T-helper 2 cell treated with Interferon-gamma antibody and Interleukin-4, amounts not matched to agents 100 ng/mL and 5 ng/mL, for 36 hours (primary cell): ENCODE data around the gene ABCA9. TPM values are rescaled to one million over a fixed set of nuclear protein-coding genes. Genes with fewer than 3 reads are reported as not detected.
"Not testable (repeated sequence)": the region's sequence is repeated elsewhere in the genome, so short reads cannot be mapped to it uniquely, and the experiment has no call there.

ENCODE experiments used
- intact Hi-C: fragments of 100-400 bp; cut with micrococcal nuclease; formaldehyde crosslinking; loops from one replicate; pipeline ENCODE4 v1.15.1; 2023
- total RNA-seq: library from RNA; stranded (reverse); gene quantifications from 2 replicates; pipeline ENCODE4 v1.2.3, GENCODE V29; 2022

The ABCA9 gene
- total RNA-seq, 1 donor from 2014 or later: 0.27 TPM

GRCh38 chr17:68954146-68954896 lies 106.4 kb downstream of the ABCA9 start:
- intact Hi-C loops: no loop called here

- intact Hi-C loops: no loop called here
These were observed 107.3 kb downstream of the ABCA9 start for GRCh38 chr17:68953340-68953997.

GRCh38 chr17:68950725-68951124 lies 110.0 kb downstream of the ABCA9 start:
- intact Hi-C loops: no loop called here

- intact Hi-C loops: not testable (repeated sequence)
These were observed 112.9 kb downstream of the ABCA9 start for GRCh38 chr17:68947868-68948267.

DNA sequence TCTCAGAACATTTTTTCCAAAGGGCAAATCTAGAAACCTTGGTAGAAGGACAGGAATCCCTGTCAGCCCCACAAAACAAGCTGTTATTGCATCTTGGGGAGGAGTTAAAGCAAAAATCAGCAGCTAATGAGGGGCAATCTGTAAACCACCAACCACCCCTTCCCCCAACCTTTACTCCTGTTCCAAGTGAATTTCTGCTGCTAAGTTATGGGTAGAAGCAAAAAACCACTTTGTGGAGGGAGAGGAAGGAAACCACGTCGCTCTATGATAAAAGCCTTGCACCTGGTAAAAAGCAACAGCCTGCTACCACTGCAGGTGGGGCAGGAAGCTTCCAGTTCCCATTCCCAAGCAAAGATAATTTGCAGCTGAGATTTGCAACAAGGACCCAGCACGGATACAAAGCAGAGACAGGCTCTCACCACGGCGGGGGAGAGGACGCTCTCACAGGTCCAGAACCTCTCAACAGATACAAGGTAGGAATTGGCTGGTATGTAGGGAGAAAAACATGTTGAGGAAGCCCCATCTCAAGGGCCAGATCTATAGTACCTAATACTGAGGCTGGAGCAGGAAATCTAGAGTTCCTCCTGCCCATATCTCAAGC lies 116.2 kb downstream of the ABCA9 start:
- intact Hi-C loops: no loop called here

GRCh38 chr17:68943812-68944182 lies 116.9 kb downstream of the ABCA9 start:
- intact Hi-C loops: not testable (repeated sequence)

DNA sequence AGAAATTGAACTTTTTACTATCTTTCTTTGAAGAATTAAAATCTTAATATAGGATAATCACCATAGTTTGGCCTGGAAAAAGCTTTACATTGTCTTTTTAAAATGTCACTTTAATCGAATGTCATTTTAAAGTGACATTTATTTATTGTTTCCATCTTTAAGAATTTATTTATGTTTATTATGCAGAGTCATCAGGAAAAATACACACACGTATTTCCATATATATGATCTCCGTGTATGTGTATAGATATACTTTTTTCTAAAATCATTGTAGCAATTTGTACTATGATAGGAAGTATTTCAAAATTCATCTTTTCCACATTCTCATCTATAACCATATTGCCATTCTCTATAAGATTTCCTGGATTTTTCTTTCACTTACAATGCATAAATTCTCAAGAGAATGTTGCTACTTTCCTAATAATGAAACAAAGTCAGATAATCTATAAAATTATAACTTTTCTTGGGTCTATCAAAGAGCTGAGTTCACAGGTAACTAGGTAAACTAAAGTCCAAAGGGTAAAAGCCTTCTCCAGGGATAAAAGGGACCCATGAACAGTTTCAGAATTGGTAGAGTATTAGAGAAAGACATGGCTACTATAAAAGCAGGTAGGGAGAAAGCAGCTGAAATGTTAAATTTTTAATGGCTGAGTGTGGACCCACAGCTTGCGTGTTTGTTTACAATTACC lies 117.5 kb downstream of the ABCA9 start:
- intact Hi-C loops: no loop called here

DNA sequence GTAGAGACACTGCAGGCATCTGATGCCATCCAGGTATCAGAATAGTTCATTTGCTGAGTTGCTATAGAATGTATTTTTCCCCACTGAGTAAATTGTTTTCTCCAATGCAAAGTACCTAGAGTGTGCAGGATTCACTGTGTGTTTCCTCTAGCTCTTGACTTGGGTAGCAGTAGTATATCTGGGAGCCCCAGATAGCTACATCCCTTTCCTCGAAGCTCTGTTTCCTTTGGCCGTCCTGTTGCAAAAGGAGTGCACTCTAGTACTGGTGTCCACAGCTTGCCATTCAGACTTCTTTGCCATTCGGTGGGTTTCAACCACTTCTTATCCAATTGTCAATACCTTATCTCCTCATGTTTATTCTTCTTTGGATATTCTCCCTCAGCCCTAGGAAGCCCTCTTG lies 118.3 kb downstream of the ABCA9 start:
- intact Hi-C loops: no loop called here

GRCh38 chr17:68941761-68942160 lies 119.0 kb downstream of the ABCA9 start:
- intact Hi-C loops: no loop called here

- intact Hi-C loops: no loop called here
These were observed 121.5 kb downstream of the ABCA9 start for GRCh38 chr17:68939195-68939594.

GRCh38 chr17:68937890-68938514 lies 122.7 kb downstream of the ABCA9 start:
- intact Hi-C loops: no loop called here

- intact Hi-C loops: no loop called here
These were observed 133.2 kb downstream of the ABCA9 start for GRCh38 chr17:68927516-68927915.

DNA sequence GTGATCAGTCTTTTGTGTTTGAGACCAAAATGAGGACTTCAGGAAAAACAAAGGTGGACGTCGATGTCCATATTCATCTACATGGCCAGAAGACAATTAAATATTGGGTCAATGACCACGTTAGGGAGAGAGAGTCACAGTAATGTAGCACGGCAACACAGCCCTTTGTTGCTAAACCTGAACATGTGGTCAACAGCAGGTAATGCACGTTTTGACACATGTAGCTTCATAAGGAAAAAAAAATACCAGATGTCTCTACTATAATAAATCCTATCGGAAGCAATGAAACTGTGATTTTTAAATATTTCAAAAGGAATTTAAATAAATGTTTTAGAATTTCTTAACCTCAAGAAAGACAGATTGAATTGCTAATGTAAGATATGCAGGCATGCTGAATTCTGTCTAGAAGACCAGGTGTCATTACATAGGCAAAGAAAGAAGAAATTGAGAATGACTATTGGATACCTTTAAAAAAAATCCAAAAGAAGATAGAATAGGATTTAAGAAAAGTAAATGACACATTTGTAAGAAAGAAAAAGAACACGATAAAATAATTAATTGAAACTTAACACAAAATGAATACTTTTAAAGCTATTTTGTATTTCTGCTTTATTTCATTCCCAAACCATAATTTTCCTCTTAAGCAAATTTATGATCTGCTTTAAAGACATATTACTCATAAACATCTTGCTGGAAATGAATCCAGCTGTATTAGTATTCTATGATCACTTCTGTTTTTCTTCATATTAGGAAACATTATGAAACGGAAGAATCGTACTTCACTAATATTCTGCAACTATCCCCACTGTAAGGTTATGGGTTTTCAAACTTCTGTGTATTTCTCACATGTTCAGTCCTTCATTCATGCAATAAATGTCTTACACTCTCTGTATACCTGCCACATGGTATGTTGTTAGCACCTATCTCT lies 135.7 kb downstream of the ABCA9 start:
- intact Hi-C loops: no loop called here

Other genes starting within 250 kb of the ABCA9 start
- gene ABCA8, start 105.5 kb downstream of the ABCA9 start, total RNA-seq: not detected in 2 replicates
- 0.16 TPM in 1 of 2 replicates, not detected in the other for gene ABCA6, start 81.0 kb upstream of the ABCA9 start, total RNA-seq
- gene ABCA10, start 167.9 kb upstream of the ABCA9 start, total RNA-seq: 0.64 TPM in 2 replicates